Endothelial cell of umbilical vein (primary cell): Measurements from ENCODE around the gene OLIG1. TPM values are rescaled to one million over a fixed set of nuclear protein-coding genes. Genes with fewer than 3 reads are reported as not detected.

Experiments used
- BruUV-seq: library from RNA; stranded (reverse); fragments of 400-500 nt; replicated peaks from 2 replicates; lab custom pipeline; 2021; lab: Mats Ljungman, UMichigan
- CTCF ChIA-PET: fragments of 300-600, 350-600 bp; sonication (Branson Sonifier 250); formaldehyde crosslinking; loops from one replicate; lab custom pipeline; 2021; ENCODE audit warnings: antibody characterized with exemption, inconsistent platforms; lab: Charles Lee
- POLR2A ChIA-PET: fragments of 300-600, 350-600 bp; sonication (Branson Sonifier 250); formaldehyde crosslinking; loops from one replicate; lab custom pipeline; 2021; ENCODE audit warnings: antibody characterized with exemption, inconsistent platforms; lab: Charles Lee
- DNase-seq: peaks from one replicate; pipeline ENCODE4 v3.0.0-alpha.2; 2011; ENCODE audit warnings: low read depth, low spot score
- FAIRE-seq: peaks from 2 replicates; lab custom pipeline; 2011; peaks lifted over from hg19 to GRCh38; lab: Jason Lieb, UNC
- H2AFZ ChIP-seq: 2 replicates; pipeline ENCODE4 v1.6.0; 2012; ENCODE audit warnings: low read depth, low read length, control low read depth, inconsistent platforms
- H3K27ac ChIP-seq: 2 replicates; pipeline ENCODE4 v1.5.1; 2011; ENCODE audit warnings: low read depth, mild to moderate bottlenecking, control low read depth, low read length, moderate library complexity; ENCODE audit not compliant: insufficient read depth
- H3K27me3 ChIP-seq, 2 experiments: 2 replicates each; pipeline versions ENCODE4 v1.6.0 to v1.6.1; 2011; ENCODE audit warnings: low read length in 2 of 2, mixed read lengths in 1 of 2; ENCODE audit not compliant: control insufficient read depth in 2 of 2, insufficient read depth in 2 of 2
- H3K36me3 ChIP-seq, 2 experiments: 2 replicates in 1 of 2; 3 replicates in 1 of 2; pipeline ENCODE4 v1.5.1; 2011; ENCODE audit warnings: low read length in 2 of 2, mild to moderate bottlenecking in 1 of 2, moderate library complexity in 1 of 2; ENCODE audit not compliant: control insufficient read depth in 2 of 2, insufficient read depth in 2 of 2; ENCODE audit errors: extremely low read depth in 1 of 2
- H3K4me1 ChIP-seq: 3 replicates; pipeline ENCODE4 v1.5.1; 2011; ENCODE audit warnings: mild to moderate bottlenecking, low read length; ENCODE audit not compliant: control insufficient read depth, insufficient read depth; ENCODE audit errors: extremely low read depth
- H3K4me2 ChIP-seq: 2 replicates; pipeline ENCODE4 v1.6.1; 2011; ENCODE audit warnings: low read length, control low read depth, mixed read lengths; ENCODE audit not compliant: insufficient read depth
- H3K4me3 ChIP-seq, 3 experiments: fragments of 200-600 bp in 1 of 3; sonication (generic), shearing (Covaris generic) in 1 of 3; replicated peaks in 1 of 3; 2 replicates each; pipeline ENCODE4 v1.5.1; 2011 to 2016; ENCODE audit warnings: control low read depth in 3 of 3, low read length in 3 of 3, mild to moderate bottlenecking in 2 of 3, inconsistent platforms in 1 of 3, low read depth in 1 of 3, moderate library complexity in 1 of 3; ENCODE audit not compliant: insufficient read depth in 1 of 3
- H3K79me2 ChIP-seq: 2 replicates; pipeline ENCODE4 v1.6.0; 2012; ENCODE audit warnings: low read length, inconsistent platforms; ENCODE audit not compliant: control insufficient read depth, insufficient read depth
- H3K9ac ChIP-seq: replicated peaks from 2 replicates; pipeline ENCODE3; 2011; ENCODE audit warnings: low read length, control low read depth; ENCODE audit not compliant: insufficient read depth; ENCODE audit errors: extremely low read depth
- H3K9me1 ChIP-seq: replicated peaks from 3 replicates; pipeline ENCODE4 v1.6.0; 2011; ENCODE audit warnings: mild to moderate bottlenecking, low read length; ENCODE audit not compliant: control insufficient read depth, insufficient read depth; ENCODE audit errors: extremely low read depth
- H3K9me3 ChIP-seq: replicated peaks from 2 replicates; pipeline ENCODE4 v1.5.1; 2012; ENCODE audit warnings: low read length, inconsistent platforms; ENCODE audit not compliant: control insufficient read depth, insufficient read depth
- H4K20me1 ChIP-seq: replicated peaks from 2 replicates; pipeline ENCODE3; 2011; ENCODE audit warnings: mild to moderate bottlenecking, low read length; ENCODE audit not compliant: control insufficient read depth, insufficient read depth; ENCODE audit errors: extremely low read depth
- CTCF ChIP-seq, 2 donors: IDR thresholded peaks; 1 replicate in 1 of 2; 2 replicates in 1 of 2; pipeline ENCODE4 v1.5.1; 2011; ENCODE audit warnings: low read length in 2 of 2, mild to moderate bottlenecking in 2 of 2, moderate library complexity in 2 of 2, control low read depth in 1 of 2, inconsistent platforms in 1 of 2, low read depth in 1 of 2; ENCODE audit not compliant: insufficient read depth in 1 of 2; ENCODE audit errors: extremely low read depth in 1 of 2
- EZH2 ChIP-seq: IDR thresholded peaks from 2 replicates; pipeline ENCODE4 v1.6.1; 2012; ENCODE audit warnings: borderline replicate concordance, low read depth, mild to moderate bottlenecking, moderate library complexity, low read length, inconsistent platforms; ENCODE audit not compliant: severe bottlenecking
- FOS ChIP-seq: IDR thresholded peaks from 2 replicates; pipeline ENCODE4 v1.6.1; 2011; ENCODE audit warnings: mild to moderate bottlenecking, low read length, moderate library complexity, borderline replicate concordance; ENCODE audit not compliant: insufficient read depth
- GATA2 ChIP-seq: IDR thresholded peaks from 2 replicates; pipeline ENCODE4 v1.7.0; 2011; ENCODE audit warnings: low read depth, mild to moderate bottlenecking, moderate library complexity, mixed read lengths, low read length; ENCODE audit not compliant: insufficient read length, insufficient read depth
- JUN ChIP-seq: IDR thresholded peaks from 2 replicates; pipeline ENCODE4 v1.6.1; 2011; ENCODE audit warnings: borderline replicate concordance, low read depth; ENCODE audit not compliant: insufficient read length, insufficient read depth
- MAX ChIP-seq: IDR thresholded peaks from 2 replicates; pipeline ENCODE4 v1.6.1; 2011; ENCODE audit not compliant: insufficient read depth, insufficient read length
- MYC ChIP-seq: IDR thresholded peaks from one replicate; pipeline ENCODE4 v1.6.1; 2011; ENCODE audit warnings: mild to moderate bottlenecking, low read depth, low read length
- POLR2A ChIP-seq: IDR thresholded peaks from 2 replicates; pipeline ENCODE4 v1.6.1; 2012; ENCODE audit warnings: low read depth, mild to moderate bottlenecking, control low read depth, low read length
- POLR2AphosphoS5 ChIP-seq: IDR thresholded peaks from 2 replicates; pipeline ENCODE4 v1.6.1; 2012; ENCODE audit warnings: low read depth, mild to moderate bottlenecking, control low read depth, low read length, moderate library complexity; ENCODE audit not compliant: insufficient read depth
- dilution Hi-C: fragments of 300-500 bp; cut with MboI; formaldehyde crosslinking; loops from one replicate; pipeline ENCODE4 v1.15.0; 2019; ENCODE audit warnings: low sequenced_read_pairs; ENCODE audit not compliant: extremely low pct_ligation_motif_present
- intact Hi-C: fragments of 100-400 bp; cut with micrococcal nuclease; formaldehyde crosslinking; loops from one replicate; pipeline ENCODE4 v1.10.0; 2022
- polyA plus RNA-seq, 4 experiments: library from polyadenylated mRNA; depleted of rRNA in 3 of 4; stranded (reverse) in 3 of 4; unstranded in 1 of 4; fragments of >200 nt; gene quantifications; 2 replicates each; pipeline versions ENCODE4 v1.2.1 to v1.2.3, GENCODE V29; 2011 to 2012; ENCODE audit warnings: missing spikeins in 1 of 4
- total RNA-seq: library from RNA; stranded (reverse); gene quantifications from 2 replicates; pipeline ENCODE4 v1.2.3, GENCODE V29; 2021

The OLIG1 gene
- total and polyA plus RNA-seq, 2 donors (not counting 3 experiments of a cell fraction or from before 2014, with no cell fraction given): not detected

GRCh38 chr21:33041981-33042380, 28.0 kb upstream of the OLIG1 start:
- Histone ChIP-seq H3K27me3 (peaks cover 0 to 4% of the 10 kb centered on the region in 2 experiments), H3K4me3 (no peak overlapping the region), H2AFZ (no peak overlapping the region), H4K20me1 (no peaks in the 10 kb centered on the region), H3K36me3 (no peaks in the 10 kb centered on the region), H3K4me2 (no peak overlapping the region), H3K27ac (no peak overlapping the region), H3K9me1 (no peaks in the 10 kb centered on the region), H3K9me3 (no peaks in the 10 kb centered on the region), H3K4me1 (peaks cover 22% of the 10 kb centered on the region), H3K9ac (no peak overlapping the region), H3K79me2 (no peaks in the 10 kb centered on the region)
- POLR2A ChIA-PET: no interaction called here
- DNase-seq (no peak), FAIRE-seq (no peak)
- TF ChIP-seq GATA2 (no peak), EZH2 (no peak), MYC (no peak), POLR2AphosphoS5 (no peak)
- CTCF ChIA-PET: interaction anchor here (1.2 kb wide), 1 partner anchor 48 kb away, joined by 3 read pairs; no protein-coding TSS in a partner anchor
- BruUV-seq: no TSS peak
- dilution Hi-C loops: no loop called here
- intact Hi-C loops: no loop called here

DNA sequence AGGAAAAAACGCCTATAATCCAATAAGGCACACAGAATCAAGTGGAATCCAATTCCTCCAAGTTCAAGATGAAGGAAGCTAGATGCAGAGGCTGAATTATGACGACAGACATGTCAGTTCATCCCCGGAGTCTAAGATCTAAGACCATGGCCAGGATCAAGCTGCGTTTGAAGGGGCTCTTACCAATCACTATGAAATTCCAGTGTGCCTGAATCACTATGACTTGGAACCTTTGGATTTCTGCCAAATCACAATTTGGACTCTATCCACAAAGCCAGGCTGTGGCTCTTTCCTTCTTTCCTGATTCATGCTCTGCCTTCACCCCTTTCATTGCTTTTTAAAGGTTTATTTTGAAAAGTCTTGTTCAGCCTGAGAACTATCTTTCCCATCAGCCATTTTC, 27.1 kb upstream of the OLIG1 start:
- dilution Hi-C loops: no loop called here
- Histone ChIP-seq H3K27me3 (peaks cover 3 to 7% of the 10 kb centered on the region in 2 experiments), H3K4me2 (peak overlapping the region; percentile 43), H3K9ac (no peak overlapping the region), H2AFZ (no peak overlapping the region), H4K20me1 (no peaks in the 10 kb centered on the region), H3K27ac (no peak overlapping the region), H3K4me1 (peaks cover 15% of the 10 kb centered on the region), H3K79me2 (no peaks in the 10 kb centered on the region), H3K9me3 (no peaks in the 10 kb centered on the region), H3K9me1 (no peaks in the 10 kb centered on the region), H3K36me3 (no peaks in the 10 kb centered on the region), H3K4me3 (no peak overlapping the region)
- BruUV-seq: no TSS peak
- TF ChIP-seq GATA2: peak; percentile 83
- TF ChIP-seq MYC: no peak
- no peak for TF ChIP-seq MAX
- no peak for TF ChIP-seq EZH2
- peak; percentile 28 for TF ChIP-seq JUN
- no peak for TF ChIP-seq CTCF (IDR thresholded peaks at IDR 0.05; ENCODE audit: extremely low read depth in 1 of 2, insufficient read depth in 1 of 2, low read depth in 1 of 2, low read length in 2 of 2)
- TF ChIP-seq POLR2A: no peak
- TF ChIP-seq POLR2AphosphoS5: peak; percentile 56
- TF ChIP-seq FOS: peak; percentile 83
- ChIA-PET POLR2A (no interaction called here), CTCF (interaction anchor here (0.6 to 1.2 kb wide), 6 partner anchors 9 to 154 kb away, joined by 3 to 4 read pairs (median 3); partner anchors contain the start of gene OLIG1)
- peak; percentile 92 for FAIRE-seq
- DNase-seq: peak; percentile 91
- intact Hi-C loops: no loop called here
